Adipose tissue (tissue), 3 donors: ENCODE data around the gene RGS6. TPM values are rescaled to one million over a fixed set of nuclear protein-coding genes. Genes with fewer than 3 reads are reported as not detected.

Experiments used
- H3K27ac ChIP-seq: one replicate; pipeline ENCODE4 v1.5.1; 2013; ENCODE audit warnings: low read depth, low read length
- WGBS, 3 donors: extraction: QIAGEN DNeasy Blood & Tissue Kit; methylation state at CpG; one replicate each; pipeline ENCODE4 v1.1.7; 2013; 5-methylcytosine and 5-hydroxymethylcytosine counted together
- polyA plus RNA-seq, 3 donors: library from polyadenylated mRNA; stranded (reverse); fragments of 200-250 nt; gene quantifications; one replicate each; pipeline ENCODE4 v1.2.3, GENCODE V29; 2013
- donor health status: healthy with polysubstance abuse.
- donor health status: Bipolar disorder and iron deficiency.
- donor health status: healthy.

RGS6 gene
- polyA plus RNA-seq, 3 donors = 0.79 to 1.9 (median 1.6) TPM

GRCh38 chr14:72515779-72516770, 583.8 kb downstream of the RGS6 start:
- WGBS, 3 donors = 64 to 78% (median 74%) methylated on average over 11 of the region's 11 CpGs

GRCh38 chr14:72516936-72517700, 584.9 kb downstream of the RGS6 start:
- H3K27ac ChIP-seq = no peak overlapping the region
- 56 to 61% (median 58%) methylated on average over 11 of the region's 11 CpGs for WGBS, 3 donors

More at GRCh38 chr14:72515779-72516770, 583.8 kb downstream of the RGS6 start:
- no peak overlapping the region for H3K27ac ChIP-seq

- WGBS, 3 donors = 73 to 92% (median 81%) methylated on average over 2 of the region's 2 CpGs
- H3K27ac ChIP-seq = no peak overlapping the region
These were observed 585.5 kb downstream of the RGS6 start for GRCh38 chr14:72517736-72518135.

GRCh38 chr14:72518809-72519377, 586.7 kb downstream of the RGS6 start:
- WGBS, 3 donors = 40 to 79% (median 52%) methylated on average over 4 of the region's 4 CpGs

GRCh38 chr14:72519543-72519942, 587.3 kb downstream of the RGS6 start:
- WGBS, 3 donors = 64 to 71% (median 70%) methylated on average over 4 of the region's 4 CpGs
- H3K27ac ChIP-seq = no peak overlapping the region

More at GRCh38 chr14:72518809-72519377, 586.7 kb downstream of the RGS6 start:
- no peak overlapping the region for H3K27ac ChIP-seq

GRCh38 chr14:72521045-72521444, 588.8 kb downstream of the RGS6 start:
- 83 to 89% (median 85%) methylated on average over 4 of the region's 4 CpGs for WGBS, 3 donors

GRCh38 chr14:72521968-72522741, 589.9 kb downstream of the RGS6 start:
- 86 to 90% (median 90%) methylated on average over 8 of the region's 8 CpGs for WGBS, 3 donors
- H3K27ac ChIP-seq = no peak overlapping the region

More at GRCh38 chr14:72521045-72521444, 588.8 kb downstream of the RGS6 start:
- no peak overlapping the region for H3K27ac ChIP-seq

- H3K27ac ChIP-seq = no peak overlapping the region
- 95 to 96% (median 95%) methylated on average over 4 of the region's 4 CpGs for WGBS, 3 donors
These were observed 590.6 kb downstream of the RGS6 start for GRCh38 chr14:72522847-72523246.

- WGBS, 3 donors = 30 to 76% (median 36%) methylated on average over 5 of the region's 5 CpGs
- H3K27ac ChIP-seq = no peak overlapping the region
These were observed 591.4 kb downstream of the RGS6 start for GRCh38 chr14:72523424-72524294.

GRCh38 chr14:72524295-72524629, 592.0 kb downstream of the RGS6 start:
- no peak overlapping the region for H3K27ac ChIP-seq

GRCh38 chr14:72525087-72525915, 593.1 kb downstream of the RGS6 start:
- no peak overlapping the region for H3K27ac ChIP-seq
- 74 to 91% (median 90%) methylated on average over 11 of the region's 11 CpGs for WGBS, 3 donors

GRCh38 chr14:72527591-72527990, 595.4 kb downstream of the RGS6 start:
- H3K27ac ChIP-seq = no peak overlapping the region
- WGBS, 3 donors = 94 to 95% (median 95%) methylated on average over 1 of the region's 1 CpG

- no peak overlapping the region for H3K27ac ChIP-seq
- 37 to 63% (median 41%) methylated on average over 6 of the region's 6 CpGs for WGBS, 3 donors
These were observed 596.0 kb downstream of the RGS6 start for GRCh38 chr14:72528059-72528862.

- H3K27ac ChIP-seq = no peak overlapping the region
- WGBS, 3 donors = 41 to 57% (median 48%) methylated on average over 2 of the region's 2 CpGs
These were observed 596.6 kb downstream of the RGS6 start for GRCh38 chr14:72528863-72529175.

- 84 to 92% (median 84%) methylated on average over 3 of the region's 3 CpGs for WGBS, 3 donors
These were observed 600.6 kb downstream of the RGS6 start for GRCh38 chr14:72532686-72533454.

More at GRCh38 chr14:72532686-72533454, 600.6 kb downstream of the RGS6 start:
- H3K27ac ChIP-seq = no peak overlapping the region
